Measurements from ENCODE around the gene ATRX. TPM values are rescaled to one million over a fixed set of nuclear protein-coding genes. Genes with fewer than 3 reads are reported as not detected.
"Not testable (repeated sequence)": the region's sequence is repeated elsewhere in the genome, so short reads cannot be mapped to it uniquely, and the experiment has no call there.

ATRX gene
- total RNA-seq, 6 donors from 2014 or later, result 57.0 to 151 (median 98.2) TPM

- DNase-seq (no peak), ATAC-seq (ENCODE audit: low FRiP score in 2 of 2) (no peak)
- H3K36me3 ChIP-seq, result no peaks in the 10 kb centered on the region
- H3K27ac ChIP-seq, result no peak overlapping the region
- H3K27me3 ChIP-seq, result no peaks in the 10 kb centered on the region
- no peak overlapping the region for H3K4me3 ChIP-seq
- peaks cover 0 to 16% (median 6%) of the 10 kb centered on the region in 4 donors for H3K4me1 ChIP-seq
- WGBS, 2 donors, result 32 to 57% methylated on average over 3 of the region's 3 CpGs
- TF ChIP-seq POLR2AphosphoS5 (IDR thresholded peaks at IDR 0.05) (no peak), EP300 (IDR thresholded peaks at IDR 0.05) (no peak), CTCF (IDR thresholded peaks at IDR 0.05) (no peak), POLR2A (IDR thresholded peaks at IDR 0.05) (no peak)
- H3K9me3 ChIP-seq, result no peaks in the 10 kb centered on the region
Observed at GRCh38 chrX:77740376-77740905, 45.6 kb downstream of the ATRX start.

- peaks cover 0 to 6% (median 0%) of the 10 kb centered on the region in 4 donors for H3K9me3 ChIP-seq
- no peaks in the 10 kb centered on the region for H3K4me1 ChIP-seq
- no peak overlapping the region for H3K27ac ChIP-seq
- ATAC-seq (ENCODE audit: low FRiP score in 2 of 2) (no peak), DNase-seq (no peak)
- no peaks in the 10 kb centered on the region for H3K27me3 ChIP-seq
- WGBS, 2 donors, result 90 to 97% methylated on average over 2 to 3 of the region's 3 CpGs
- TF ChIP-seq EP300 (IDR thresholded peaks at IDR 0.05) (no peak), POLR2AphosphoS5 (IDR thresholded peaks at IDR 0.05) (no peak), POLR2A (IDR thresholded peaks at IDR 0.05) (no peak), CTCF (IDR thresholded peaks at IDR 0.05) (no peak)
- no peaks in the 10 kb centered on the region for H3K36me3 ChIP-seq
- H3K4me3 ChIP-seq, result no peak overlapping the region
Observed at GRCh38 chrX:77733342-77733741, 52.7 kb downstream of the ATRX start.

- H3K27ac ChIP-seq, result no peak overlapping the region
- 75% methylated on average over 7 of the region's 7 CpGs; no CpG with 5 or more reads in 1 of the 2 donors for WGBS, 2 donors
- H3K9me3 ChIP-seq, result peaks cover 0 to 6% (median 0%) of the 10 kb centered on the region in 4 donors
- H3K27me3 ChIP-seq, result no peaks in the 10 kb centered on the region
- DNase-seq (no peak), ATAC-seq (ENCODE audit: low FRiP score in 2 of 2) (peak in 1 of 2 donors; percentile 49)
- H3K36me3 ChIP-seq, result no peaks in the 10 kb centered on the region
- no peaks in the 10 kb centered on the region for H3K4me1 ChIP-seq
- TF ChIP-seq EP300 (IDR thresholded peaks at IDR 0.05) (no peak), POLR2A (IDR thresholded peaks at IDR 0.05) (no peak), CTCF (IDR thresholded peaks at IDR 0.05) (no peak), POLR2AphosphoS5 (IDR thresholded peaks at IDR 0.05) (no peak)
- no peak overlapping the region for H3K4me3 ChIP-seq
Observed at GRCh38 chrX:77731821-77732419, 54.1 kb downstream of the ATRX start.

GRCh38 chrX:77726095-77726494 lies 59.9 kb downstream of the ATRX start:
- not testable (repeated sequence) for H3K4me3 ChIP-seq; H3K27ac ChIP-seq; H3K4me1 ChIP-seq; H3K36me3 ChIP-seq; ATAC-seq (ENCODE audit: low FRiP score in 2 of 2); DNase-seq; H3K9me3 ChIP-seq; H3K27me3 ChIP-seq
- WGBS, 2 donors, result 96 to 100% methylated on average over 2 to 3 of the region's 3 CpGs

GRCh38 chrX:77723681-77724080 lies 62.3 kb downstream of the ATRX start:
- Histone ChIP-seq H3K4me1 (no peaks in the 10 kb centered on the region), H3K27ac (no peak overlapping the region), H3K36me3 (no peaks in the 10 kb centered on the region), H3K27me3 (no peaks in the 10 kb centered on the region), H3K9me3 (no peaks in the 10 kb centered on the region), H3K4me3 (no peak overlapping the region)
- no peak for DNase-seq
- ATAC-seq (ENCODE audit: low FRiP score in 2 of 2), result no peak
- WGBS, 2 donors, result 83 to 90% methylated on average over 4 of the region's 4 CpGs
- TF ChIP-seq CTCF (IDR thresholded peaks at IDR 0.05) (no peak), POLR2AphosphoS5 (IDR thresholded peaks at IDR 0.05) (no peak), EP300 (IDR thresholded peaks at IDR 0.05) (no peak), POLR2A (IDR thresholded peaks at IDR 0.05) (no peak)
